HepG2 (cell line): ENCODE measurements around the gene ZP2. TPM values are rescaled to one million over a fixed set of nuclear protein-coding genes. Genes with fewer than 3 reads are reported as not detected.

ENCODE experiments used
- AGO1 ChIP-seq: fragments of 200-400 bp; formaldehyde crosslinking; IDR thresholded peaks from 2 replicates; pipeline ENCODE4 v1.6.1; 2017; ENCODE audit warnings: mild to moderate bottlenecking, low read depth, low read length, moderate library complexity; ENCODE audit not compliant: poor library complexity, severe bottlenecking
- CENPT ChIP-seq: sonication (generic); formaldehyde crosslinking; IDR thresholded peaks from 2 replicates; pipeline ENCODE4 v1.8.0; 2022; ENCODE audit warnings: low read depth, mild to moderate bottlenecking, moderate library complexity, missing genetic modification reagents
- EP300 ChIP-seq, 3 experiments: sonication (generic) in 1 of 3; formaldehyde crosslinking in 1 of 3; IDR thresholded peaks; 2 replicates each; pipeline versions ENCODE4 v1.5.1 to v1.6.1; 2011 to 2020; ENCODE audit warnings: low read depth in 2 of 3, low read length in 2 of 3, borderline replicate concordance in 1 of 3, improper control_type of control experiment in 1 of 3, mild to moderate bottlenecking in 1 of 3, missing genetic modification reagents in 1 of 3, moderate library complexity in 1 of 3
- FOXA3 ChIP-seq: IDR thresholded peaks from 2 replicates; pipeline ENCODE4 v1.6.1; 2016; ENCODE audit warnings: missing genetic modification reagents, missing compliant biosample characterization
- FOXC1 ChIP-seq: sonication (generic); formaldehyde crosslinking; IDR thresholded peaks from 2 replicates; pipeline ENCODE4 v1.8.0; 2022; ENCODE audit warnings: mild to moderate bottlenecking, missing genetic modification reagents, borderline replicate concordance
- HNRNPLL ChIP-seq: fragments of 200-400 bp; formaldehyde crosslinking; IDR thresholded peaks from 2 replicates; pipeline ENCODE4 v1.6.1; 2017; ENCODE audit warnings: mild to moderate bottlenecking, low read depth, low read length; ENCODE audit not compliant: poor library complexity, severe bottlenecking
- KDM5A ChIP-seq: fragments of 200-600 bp; sonication (generic); IDR thresholded peaks from 2 replicates; pipeline ENCODE4 v1.7.0; 2018; ENCODE audit warnings: antibody characterized with exemption, mild to moderate bottlenecking, low read length, borderline replicate concordance
- LCORL ChIP-seq, 2 experiments: fragments of 450-650 bp in 1 of 2; sonication (generic) in 1 of 2; formaldehyde crosslinking in 1 of 2; IDR thresholded peaks; 2 replicates each; pipeline versions ENCODE4 v1.5.0 to v1.6.1; 2017 to 2020; ENCODE audit warnings: antibody characterized with exemption in 1 of 2, missing genetic modification reagents in 1 of 2
- MAFG ChIP-seq: sonication (generic); formaldehyde crosslinking; IDR thresholded peaks from 2 replicates; pipeline ENCODE4 v1.5.1; 2020; ENCODE audit warnings: mild to moderate bottlenecking, missing genetic modification reagents
- MED13 ChIP-seq: sonication (generic); formaldehyde crosslinking; IDR thresholded peaks from 2 replicates; pipeline ENCODE4 v1.5.0; 2020; ENCODE audit warnings: missing genetic modification reagents
- RFXAP ChIP-seq: sonication (generic); formaldehyde crosslinking; IDR thresholded peaks from 2 replicates; pipeline ENCODE4 v1.4.0; 2020; ENCODE audit warnings: missing genetic modification reagents, borderline replicate concordance
- SIX4 ChIP-seq: sonication (generic); formaldehyde crosslinking; IDR thresholded peaks from 2 replicates; pipeline ENCODE4 v1.4.0; 2020; ENCODE audit warnings: missing genetic modification reagents
- TGIF2 ChIP-seq: IDR thresholded peaks from 2 replicates; pipeline ENCODE4 v1.6.1; 2016; ENCODE audit warnings: control low read depth, missing compliant biosample characterization
- ZFP36L1 ChIP-seq: sonication (generic); formaldehyde crosslinking; IDR thresholded peaks from 2 replicates; pipeline ENCODE4 v1.8.0; 2022; ENCODE audit warnings: mild to moderate bottlenecking, missing genetic modification reagents, moderate library complexity
- ZMYM2 ChIP-seq: sonication (generic); formaldehyde crosslinking; IDR thresholded peaks from 2 replicates; pipeline ENCODE4 v1.8.0; 2022; ENCODE audit warnings: mild to moderate bottlenecking, missing genetic modification reagents
- ZNF720 ChIP-seq: sonication (generic); formaldehyde crosslinking; IDR thresholded peaks from 2 replicates; pipeline ENCODE4 v1.4.0; 2020; ENCODE audit warnings: missing genetic modification reagents
- polyA plus RNA-seq, 8 experiments: library from polyadenylated mRNA; depleted of rRNA in 3 of 8; stranded (reverse) in 7 of 8; unstranded in 1 of 8; fragments of >200 nt; fragmentation: Illumina TruSeq in 4 of 8; extraction: Trizol in 4 of 8; gene quantifications; 2 replicates each; pipeline versions ENCODE4 v1.2.1 to v1.2.3, GENCODE V29; 2011 to 2016; ENCODE audit warnings: low read depth in 4 of 8, missing spikeins in 1 of 8, mixed read lengths in 1 of 8; ENCODE audit not compliant: insufficient read depth in 1 of 8
- total RNA-seq, 5 experiments: library from RNA; depleted of rRNA; stranded (reverse); fragments of >200 nt; fragmentation: Illumina TruSeq; extraction: Trizol; gene quantifications; 2 replicates each; pipeline ENCODE4 v1.2.3, GENCODE V29; 2016; ENCODE audit warnings: low read depth in 1 of 5
- TF ChIP-seq, protein P1 (sequence below): sonication (generic); formaldehyde crosslinking; IDR thresholded peaks from 2 replicates; pipeline ENCODE4 v1.4.0; 2020; ENCODE audit warnings: low read depth, missing genetic modification reagents
- TF ChIP-seq, protein P2 (sequence below): sonication (generic); formaldehyde crosslinking; IDR thresholded peaks from 2 replicates; pipeline ENCODE4 v1.5.1; 2020; ENCODE audit warnings: missing genetic modification reagents, mild to moderate bottlenecking, borderline replicate concordance
- TF ChIP-seq, protein P3 (sequence below): sonication (generic); formaldehyde crosslinking; IDR thresholded peaks from 2 replicates; pipeline ENCODE4 v1.5.0; 2020; ENCODE audit warnings: mild to moderate bottlenecking, missing genetic modification reagents, moderate library complexity
- TF ChIP-seq, protein P4 (sequence below): IDR thresholded peaks from 2 replicates; pipeline ENCODE4 v1.6.1; 2016; ENCODE audit warnings: missing compliant biosample characterization, missing genetic modification reagents, borderline replicate concordance

ZP2 gene
- total and polyA plus RNA-seq, 2 of the 13 experiments (the other 11 are each of a cell fraction or from before 2014, with no cell fraction given) = not detected

DNA sequence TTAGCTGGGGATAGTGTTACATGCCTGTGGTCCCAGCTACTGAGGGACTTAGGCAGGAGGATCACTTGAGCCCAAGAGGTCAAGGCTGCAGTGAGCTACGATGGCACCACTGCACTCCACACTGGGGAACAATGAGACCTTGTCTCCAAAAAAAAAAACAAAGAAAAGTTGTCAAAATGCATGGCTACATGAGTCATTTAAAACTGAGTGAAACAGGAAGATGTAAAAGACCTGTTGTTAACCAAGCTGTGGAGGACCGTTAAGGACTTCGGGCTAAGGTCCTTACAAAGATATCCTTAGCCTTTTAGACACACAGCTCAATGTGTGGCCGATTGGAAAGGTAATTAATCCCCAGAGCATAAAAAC, 25.1 kb downstream of the ZP2 start (continued):
- TF ChIP-seq LCORL (IDR thresholded peaks at IDR 0.05) (peak; percentile 89; the same call in 1 of the 2 replicates), LCORL (CRISPR knock-in tag; IDR thresholded peaks at IDR 0.05) (0 out of 2 replicates have a peak, but pooled peaks have one; percentile 61), ZNF720 (CRISPR knock-in tag) (no peak), FOXA3 (CRISPR knock-in tag) (peak; percentile 73), KDM5A (no peak), CENPT (CRISPR knock-in tag) (no peak), ZMYM2 (CRISPR knock-in tag) (peak; percentile 56; the same call in 1 of the 2 replicates), RFXAP (0 out of 2 replicates have a peak, but pooled peaks have one; percentile 55), MED13 (CRISPR knock-in tag) (0 out of 2 replicates have a peak, but pooled peaks have one; percentile 10), EP300 (IDR thresholded peaks at IDR 0.05; ENCODE audit: low read depth in 2 of 2, low read length in 2 of 2) (peak; percentile 56 to 73), EP300 (CRISPR knock-in tag; IDR thresholded peaks at IDR 0.05; ENCODE audit: borderline replicate concordance) (peak; percentile 74), AGO1 (no peak), HNRNPLL (no peak), FOXC1 (CRISPR knock-in tag) (no peak), ZFP36L1 (CRISPR knock-in tag) (no peak), TGIF2 (CRISPR knock-in tag) (peak; percentile 85), SIX4 (CRISPR knock-in tag) (peak; percentile 87), MAFG (no peak)
- TF ChIP-seq, protein P1, sequence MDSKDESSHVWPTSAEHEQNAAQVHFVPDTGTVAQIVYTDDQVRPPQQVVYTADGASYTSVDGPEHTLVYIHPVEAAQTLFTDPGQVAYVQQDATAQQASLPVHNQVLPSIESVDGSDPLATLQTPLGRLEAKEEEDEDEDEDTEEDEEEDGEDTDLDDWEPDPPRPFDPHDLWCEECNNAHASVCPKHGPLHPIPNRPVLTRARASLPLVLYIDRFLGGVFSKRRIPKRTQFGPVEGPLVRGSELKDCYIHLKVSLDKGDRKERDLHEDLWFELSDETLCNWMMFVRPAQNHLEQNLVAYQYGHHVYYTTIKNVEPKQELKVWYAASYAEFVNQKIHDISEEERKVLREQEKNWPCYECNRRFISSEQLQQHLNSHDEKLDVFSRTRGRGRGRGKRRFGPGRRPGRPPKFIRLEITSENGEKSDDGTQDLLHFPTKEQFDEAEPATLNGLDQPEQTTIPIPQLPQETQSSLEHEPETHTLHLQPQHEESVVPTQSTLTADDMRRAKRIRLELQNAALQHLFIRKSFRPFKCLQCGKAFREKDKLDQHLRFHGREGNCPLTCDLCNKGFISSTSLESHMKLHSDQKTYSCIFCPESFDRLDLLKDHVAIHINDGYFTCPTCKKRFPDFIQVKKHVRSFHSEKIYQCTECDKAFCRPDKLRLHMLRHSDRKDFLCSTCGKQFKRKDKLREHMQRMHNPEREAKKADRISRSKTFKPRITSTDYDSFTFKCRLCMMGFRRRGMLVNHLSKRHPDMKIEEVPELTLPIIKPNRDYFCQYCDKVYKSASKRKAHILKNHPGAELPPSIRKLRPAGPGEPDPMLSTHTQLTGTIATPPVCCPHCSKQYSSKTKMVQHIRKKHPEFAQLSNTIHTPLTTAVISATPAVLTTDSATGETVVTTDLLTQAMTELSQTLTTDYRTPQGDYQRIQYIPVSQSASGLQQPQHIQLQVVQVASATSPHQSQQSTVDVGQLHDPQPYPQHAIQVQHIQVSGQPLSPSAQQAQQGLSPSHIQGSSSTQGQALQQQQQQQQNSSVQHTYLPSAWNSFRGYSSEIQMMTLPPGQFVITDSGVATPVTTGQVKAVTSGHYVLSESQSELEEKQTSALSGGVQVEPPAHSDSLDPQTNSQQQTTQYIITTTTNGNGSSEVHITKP (CRISPR knock-in tag) = no peak
- TF ChIP-seq, protein P2, sequence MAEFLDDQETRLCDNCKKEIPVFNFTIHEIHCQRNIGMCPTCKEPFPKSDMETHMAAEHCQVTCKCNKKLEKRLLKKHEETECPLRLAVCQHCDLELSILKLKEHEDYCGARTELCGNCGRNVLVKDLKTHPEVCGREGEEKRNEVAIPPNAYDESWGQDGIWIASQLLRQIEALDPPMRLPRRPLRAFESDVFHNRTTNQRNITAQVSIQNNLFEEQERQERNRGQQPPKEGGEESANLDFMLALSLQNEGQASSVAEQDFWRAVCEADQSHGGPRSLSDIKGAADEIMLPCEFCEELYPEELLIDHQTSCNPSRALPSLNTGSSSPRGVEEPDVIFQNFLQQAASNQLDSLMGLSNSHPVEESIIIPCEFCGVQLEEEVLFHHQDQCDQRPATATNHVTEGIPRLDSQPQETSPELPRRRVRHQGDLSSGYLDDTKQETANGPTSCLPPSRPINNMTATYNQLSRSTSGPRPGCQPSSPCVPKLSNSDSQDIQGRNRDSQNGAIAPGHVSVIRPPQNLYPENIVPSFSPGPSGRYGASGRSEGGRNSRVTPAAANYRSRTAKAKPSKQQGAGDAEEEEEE (CRISPR knock-in tag) = no peak
- TF ChIP-seq, protein P3, sequence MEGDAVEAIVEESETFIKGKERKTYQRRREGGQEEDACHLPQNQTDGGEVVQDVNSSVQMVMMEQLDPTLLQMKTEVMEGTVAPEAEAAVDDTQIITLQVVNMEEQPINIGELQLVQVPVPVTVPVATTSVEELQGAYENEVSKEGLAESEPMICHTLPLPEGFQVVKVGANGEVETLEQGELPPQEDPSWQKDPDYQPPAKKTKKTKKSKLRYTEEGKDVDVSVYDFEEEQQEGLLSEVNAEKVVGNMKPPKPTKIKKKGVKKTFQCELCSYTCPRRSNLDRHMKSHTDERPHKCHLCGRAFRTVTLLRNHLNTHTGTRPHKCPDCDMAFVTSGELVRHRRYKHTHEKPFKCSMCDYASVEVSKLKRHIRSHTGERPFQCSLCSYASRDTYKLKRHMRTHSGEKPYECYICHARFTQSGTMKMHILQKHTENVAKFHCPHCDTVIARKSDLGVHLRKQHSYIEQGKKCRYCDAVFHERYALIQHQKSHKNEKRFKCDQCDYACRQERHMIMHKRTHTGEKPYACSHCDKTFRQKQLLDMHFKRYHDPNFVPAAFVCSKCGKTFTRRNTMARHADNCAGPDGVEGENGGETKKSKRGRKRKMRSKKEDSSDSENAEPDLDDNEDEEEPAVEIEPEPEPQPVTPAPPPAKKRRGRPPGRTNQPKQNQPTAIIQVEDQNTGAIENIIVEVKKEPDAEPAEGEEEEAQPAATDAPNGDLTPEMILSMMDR (CRISPR knock-in tag) = no peak
- TF ChIP-seq, protein P4, sequence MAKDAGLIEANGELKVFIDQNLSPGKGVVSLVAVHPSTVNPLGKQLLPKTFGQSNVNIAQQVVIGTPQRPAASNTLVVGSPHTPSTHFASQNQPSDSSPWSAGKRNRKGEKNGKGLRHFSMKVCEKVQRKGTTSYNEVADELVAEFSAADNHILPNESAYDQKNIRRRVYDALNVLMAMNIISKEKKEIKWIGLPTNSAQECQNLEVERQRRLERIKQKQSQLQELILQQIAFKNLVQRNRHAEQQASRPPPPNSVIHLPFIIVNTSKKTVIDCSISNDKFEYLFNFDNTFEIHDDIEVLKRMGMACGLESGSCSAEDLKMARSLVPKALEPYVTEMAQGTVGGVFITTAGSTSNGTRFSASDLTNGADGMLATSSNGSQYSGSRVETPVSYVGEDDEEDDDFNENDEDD (CRISPR knock-in tag) = peak; percentile 52; the same call in 1 of the 2 replicates
